ENCODE data around the gene FBXO8. TPM values are rescaled to one million over a fixed set of nuclear protein-coding genes. Genes with fewer than 3 reads are reported as not detected.

Gene FBXO8
- total and polyA plus RNA-seq, 2 of the 4 experiments (the other 2 are of a cell fraction): 11.3 to 25.6 TPM

DNA sequence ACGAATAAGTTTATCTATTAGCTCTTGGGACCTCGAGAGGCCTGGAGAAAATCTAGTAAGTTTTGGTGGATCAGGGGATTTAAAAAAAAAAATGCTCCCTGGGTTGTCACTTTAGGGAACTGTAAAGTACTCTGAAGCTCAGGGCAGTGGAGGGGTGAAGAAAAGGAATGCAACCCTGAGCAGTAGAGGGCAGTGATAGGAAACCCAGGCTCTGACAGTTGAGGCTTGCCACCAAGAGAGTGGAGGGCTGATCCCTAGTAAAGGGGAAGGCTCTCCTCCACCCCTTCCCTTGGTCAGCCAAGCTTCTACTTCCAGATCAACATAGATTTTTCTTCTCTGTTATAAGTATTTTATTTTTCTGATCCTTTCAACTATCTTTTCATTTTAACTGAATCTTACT, 73.1 kb downstream of the FBXO8 start:
- no peak overlapping the region for H2BK120ac ChIP-seq (ENCODE audit: low read depth, low read length)
- intact Hi-C loops (cut with micrococcal nuclease): no loop called here
- H3K9ac ChIP-seq (ENCODE audit: low read depth, low read length): no peak overlapping the region
- H3K18ac ChIP-seq (ENCODE audit: low read depth, low read length): no peak overlapping the region
- no peaks in the 10 kb centered on the region for H3K4me1 ChIP-seq (ENCODE audit: control insufficient read depth, insufficient read depth, low read length)
- no peak overlapping the region for H3K56ac ChIP-seq (ENCODE audit: extremely low read depth, insufficient read depth, low read length)
- H4K91ac ChIP-seq (ENCODE audit: insufficient read depth, low read depth, low read length): no peak overlapping the region
- no peaks in the 10 kb centered on the region for H3K9me1 ChIP-seq (ENCODE audit: insufficient read depth, low read length)
- H2BK15ac ChIP-seq (ENCODE audit: low read depth, low read length): no peak overlapping the region
- no peak for ATAC-seq (ENCODE audit: low read depth)
- H3K79me1 ChIP-seq (ENCODE audit: low read depth in 1 of 2, low read length in 2 of 2): no peaks in the 10 kb centered on the region
- WGBS, 2 experiments (ENCODE audit: extremely low coverage in 2 of 2, insufficient read length in 1 of 2): no CpG with 5 or more reads among the region's 2 CpGs
- no peak overlapping the region for H2AK5ac ChIP-seq (ENCODE audit: low read depth, low read length)
- TF ChIP-seq, protein P1, sequence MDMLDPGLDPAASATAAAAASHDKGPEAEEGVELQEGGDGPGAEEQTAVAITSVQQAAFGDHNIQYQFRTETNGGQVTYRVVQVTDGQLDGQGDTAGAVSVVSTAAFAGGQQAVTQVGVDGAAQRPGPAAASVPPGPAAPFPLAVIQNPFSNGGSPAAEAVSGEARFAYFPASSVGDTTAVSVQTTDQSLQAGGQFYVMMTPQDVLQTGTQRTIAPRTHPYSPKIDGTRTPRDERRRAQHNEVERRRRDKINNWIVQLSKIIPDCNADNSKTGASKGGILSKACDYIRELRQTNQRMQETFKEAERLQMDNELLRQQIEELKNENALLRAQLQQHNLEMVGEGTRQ (IDR thresholded peaks at IDR 0.05; ENCODE audit: low read depth, low read length): no peak
- TF ChIP-seq POLR2A (IDR thresholded peaks at IDR 0.05; ENCODE audit: low read depth, low read length) (no peak), SMC3 (IDR thresholded peaks at IDR 0.05; ENCODE audit: low read depth, low read length) (no peak), RAD21 (IDR thresholded peaks at IDR 0.05; ENCODE audit: low read length) (no peak), CEBPB (IDR thresholded peaks at IDR 0.05; ENCODE audit: low read depth, low read length) (no peak), NFE2L2 (IDR thresholded peaks at IDR 0.05; ENCODE audit: low read depth, low read length) (no peak), MAZ (IDR thresholded peaks at IDR 0.05; ENCODE audit: borderline replicate concordance, low read depth, low read length) (no peak), FOS (IDR thresholded peaks at IDR 0.05; ENCODE audit: low read depth, low read length) (no peak), RFX5 (IDR thresholded peaks at IDR 0.05; ENCODE audit: low read depth, low read length) (no peak), RCOR1 (IDR thresholded peaks at IDR 0.05; ENCODE audit: insufficient replicate concordance, low read length) (no peak), MXI1 (IDR thresholded peaks at IDR 0.05; ENCODE audit: borderline replicate concordance, low read depth, low read length) (no peak), MAFK (IDR thresholded peaks at IDR 0.05; ENCODE audit: low read depth, low read length) (no peak)
- TF ChIP-seq, protein P2, sequence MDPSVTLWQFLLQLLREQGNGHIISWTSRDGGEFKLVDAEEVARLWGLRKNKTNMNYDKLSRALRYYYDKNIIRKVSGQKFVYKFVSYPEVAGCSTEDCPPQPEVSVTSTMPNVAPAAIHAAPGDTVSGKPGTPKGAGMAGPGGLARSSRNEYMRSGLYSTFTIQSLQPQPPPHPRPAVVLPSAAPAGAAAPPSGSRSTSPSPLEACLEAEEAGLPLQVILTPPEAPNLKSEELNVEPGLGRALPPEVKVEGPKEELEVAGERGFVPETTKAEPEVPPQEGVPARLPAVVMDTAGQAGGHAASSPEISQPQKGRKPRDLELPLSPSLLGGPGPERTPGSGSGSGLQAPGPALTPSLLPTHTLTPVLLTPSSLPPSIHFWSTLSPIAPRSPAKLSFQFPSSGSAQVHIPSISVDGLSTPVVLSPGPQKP (IDR thresholded peaks at IDR 0.05; ENCODE audit: borderline replicate concordance, low read depth, low read length): no peak
- no peak overlapping the region for H3K14ac ChIP-seq (replicated peaks; ENCODE audit: low read depth, low read length)
- H2AK9ac ChIP-seq (replicated peaks; ENCODE audit: low read depth, low read length, poor library complexity): no peak overlapping the region
- H3K9me3 ChIP-seq (ENCODE audit: control insufficient read depth, insufficient read depth, low read length): peaks cover 6% of the 10 kb centered on the region; the same call in 1 of the 2 replicates
- no TSS peak for BruUV-seq (replicated peaks)
- H3K4me2 ChIP-seq (ENCODE audit: low read depth, low read length): no peak overlapping the region
- H3K36me3 ChIP-seq (ENCODE audit: control insufficient read depth, insufficient read depth, low read length): no peaks in the 10 kb centered on the region
- in situ Hi-C loops (cut with MboI; ENCODE audit: low sequenced_read_pairs): no loop called here
- no peak overlapping the region for H4K5ac ChIP-seq (ENCODE audit: low read depth, low read length)
- H4K20me1 ChIP-seq (ENCODE audit: insufficient read depth, low read length): no peaks in the 10 kb centered on the region
- no peak overlapping the region for H2BK5ac ChIP-seq (ENCODE audit: low read depth, low read length, poor library complexity, severe bottlenecking)
- peaks cover 34% of the 10 kb centered on the region for H3K27me3 ChIP-seq (ENCODE audit: control insufficient read depth, insufficient read depth, low read length)
- H3K23ac ChIP-seq (ENCODE audit: low read depth, low read length): no peak overlapping the region
- DNase-seq: no peak
- H2BK20ac ChIP-seq (ENCODE audit: low read depth, low read length): no peak overlapping the region
- no peak overlapping the region for H3K27ac ChIP-seq (ENCODE audit: insufficient read depth, low read length)
- no peak overlapping the region for H2AFZ ChIP-seq (replicated peaks; ENCODE audit: low read length, poor library complexity)
- CTCF ChIA-PET: interaction anchor here (0.6 kb wide), 1 partner anchor 109 kb away, joined by 3 read pairs; no protein-coding TSS in a partner anchor
- no peak overlapping the region for H3K4ac ChIP-seq (ENCODE audit: low read depth, low read length)
- no peak overlapping the region for H4K8ac ChIP-seq (ENCODE audit: low read depth in 2 of 2, low read length in 2 of 2)
- no peak overlapping the region for H3K4me3 ChIP-seq (ENCODE audit: insufficient read depth, low read depth, low read length)
- dilution Hi-C loops (cut with HindIII; ENCODE audit: low sequenced_read_pairs, unreplicated experiment): no loop called here
- POLR2A ChIA-PET (ENCODE audit: unreplicated experiment): no interaction called here
